HG03460 (cell line): ENCODE data around the gene ZG16B.
A peak's percentile ranks its signal among the peaks of the same experiment; 100 is the strongest.

Source experiments
- ATAC-seq: cut with Tn5 transposase; IDR thresholded peaks from one replicate; pipeline ENCODE4 v1.9.1; 2021; ENCODE audit not compliant: unreplicated experiment

ZG16B gene

DNA sequence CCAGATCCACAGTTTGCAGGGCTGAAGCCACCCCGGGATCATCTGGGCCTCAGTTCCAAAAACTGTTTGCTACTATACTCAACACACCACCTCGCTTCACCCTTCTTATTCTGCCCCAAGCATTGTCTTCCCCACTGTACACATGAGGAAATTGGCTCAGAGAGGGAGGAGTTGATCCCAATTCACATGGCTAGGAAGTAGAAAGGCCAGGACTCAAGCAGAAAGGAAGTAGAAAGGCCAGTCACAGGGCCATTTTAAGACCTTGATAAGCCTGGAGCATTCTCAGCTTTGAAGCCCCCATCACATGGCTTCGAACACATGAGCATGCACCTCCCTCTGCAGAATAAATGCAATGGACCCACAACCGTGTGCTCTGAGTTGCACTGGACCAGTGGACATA is 35.5 kb downstream of the ZG16B start:
- no peak for ATAC-seq

DNA sequence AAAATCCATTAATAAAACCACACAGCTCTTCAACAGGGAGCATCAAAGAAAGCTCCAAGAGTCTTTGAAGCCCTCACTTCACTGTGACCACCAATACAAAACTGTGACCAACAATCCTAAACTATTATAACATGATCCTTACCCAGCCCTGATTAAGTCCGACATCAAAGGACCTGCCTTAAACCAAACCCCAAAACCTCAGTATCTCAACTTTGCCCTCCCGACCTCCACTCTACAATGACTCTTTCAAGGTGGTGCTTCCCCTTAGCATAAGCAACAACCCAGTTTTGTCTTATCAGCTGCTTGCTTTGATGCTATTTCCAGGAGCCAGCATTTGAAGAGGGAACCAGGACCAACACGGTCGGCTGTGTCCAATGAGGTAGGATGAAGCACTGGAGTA is 36.3 kb downstream of the ZG16B start:
- no peak for ATAC-seq

DNA sequence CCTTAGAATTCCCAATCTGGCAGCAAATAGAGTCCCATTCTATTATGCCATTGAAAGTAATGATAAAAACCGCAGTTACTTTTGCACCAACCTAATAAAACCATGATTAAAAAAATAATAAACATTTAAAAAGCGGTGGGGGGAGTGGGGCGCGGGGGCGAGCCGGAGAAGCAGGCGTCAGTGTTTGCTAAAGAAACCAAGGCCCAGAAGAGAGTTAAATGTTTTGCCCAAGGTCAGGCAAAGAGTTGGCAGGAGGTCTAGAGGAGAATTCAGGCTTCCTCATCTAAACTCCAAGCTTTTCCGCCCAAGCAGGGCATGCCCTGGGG is 37.5 kb downstream of the ZG16B start:
- no peak for ATAC-seq

DNA sequence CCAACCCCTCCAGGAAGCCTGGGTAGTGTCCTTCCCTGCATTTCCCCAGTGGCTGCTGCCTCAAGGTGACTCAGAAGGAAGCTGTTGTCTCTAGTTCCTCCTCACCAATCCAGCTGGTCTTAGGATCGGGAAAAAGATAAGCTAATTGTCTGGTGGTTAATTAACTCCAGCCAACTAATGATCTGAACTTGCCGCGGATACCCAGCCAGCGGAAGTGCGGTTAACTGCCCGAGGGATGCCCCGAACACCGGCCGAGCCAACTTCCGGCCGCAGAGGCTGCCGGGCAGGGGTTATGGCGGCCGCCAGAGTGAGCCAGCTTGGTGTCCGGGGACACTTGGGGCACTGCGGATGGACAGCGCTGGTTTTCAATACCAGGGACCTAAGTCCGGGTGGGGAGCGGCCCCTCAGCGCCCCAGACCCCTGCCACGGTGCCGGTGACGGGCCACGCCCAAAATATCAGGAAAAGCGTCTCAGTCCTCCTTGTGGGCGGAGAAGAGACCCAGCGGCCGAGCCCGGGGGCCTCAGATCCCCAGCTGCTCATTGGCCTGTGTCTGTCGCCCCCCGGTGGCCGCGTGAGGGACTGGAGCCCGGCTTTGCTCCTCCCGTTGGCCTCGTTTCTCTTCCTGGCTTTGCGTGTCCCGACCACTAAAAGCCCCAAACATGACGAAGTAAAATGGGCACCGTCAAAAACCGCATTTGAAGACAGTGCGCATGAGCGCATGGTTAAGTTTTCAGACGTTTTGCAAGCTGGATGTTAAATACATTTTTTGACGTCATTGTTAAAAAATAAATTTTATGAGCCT is 38.1 kb downstream of the ZG16B start:
- ATAC-seq, result peak; percentile 86

DNA sequence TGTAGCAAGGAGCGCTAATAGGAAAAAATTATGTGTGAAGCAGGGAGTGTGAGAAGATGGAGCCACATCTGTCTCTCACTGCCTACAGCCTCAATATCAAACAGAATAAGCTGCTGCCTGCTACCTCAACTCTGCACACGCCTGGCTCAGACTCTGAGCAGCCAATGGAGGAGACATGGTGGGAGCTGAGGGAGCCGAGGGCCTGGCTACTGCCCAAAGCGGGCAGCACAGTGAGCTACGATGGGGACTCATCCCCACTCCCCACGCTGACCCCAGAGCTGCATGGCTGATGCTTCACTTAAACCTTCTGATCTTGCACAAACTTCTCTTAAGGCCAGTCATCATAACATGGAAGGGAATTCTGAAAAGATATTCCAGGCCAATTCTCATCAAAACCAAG is 41.8 kb downstream of the ZG16B start:
- no peak for ATAC-seq

DNA sequence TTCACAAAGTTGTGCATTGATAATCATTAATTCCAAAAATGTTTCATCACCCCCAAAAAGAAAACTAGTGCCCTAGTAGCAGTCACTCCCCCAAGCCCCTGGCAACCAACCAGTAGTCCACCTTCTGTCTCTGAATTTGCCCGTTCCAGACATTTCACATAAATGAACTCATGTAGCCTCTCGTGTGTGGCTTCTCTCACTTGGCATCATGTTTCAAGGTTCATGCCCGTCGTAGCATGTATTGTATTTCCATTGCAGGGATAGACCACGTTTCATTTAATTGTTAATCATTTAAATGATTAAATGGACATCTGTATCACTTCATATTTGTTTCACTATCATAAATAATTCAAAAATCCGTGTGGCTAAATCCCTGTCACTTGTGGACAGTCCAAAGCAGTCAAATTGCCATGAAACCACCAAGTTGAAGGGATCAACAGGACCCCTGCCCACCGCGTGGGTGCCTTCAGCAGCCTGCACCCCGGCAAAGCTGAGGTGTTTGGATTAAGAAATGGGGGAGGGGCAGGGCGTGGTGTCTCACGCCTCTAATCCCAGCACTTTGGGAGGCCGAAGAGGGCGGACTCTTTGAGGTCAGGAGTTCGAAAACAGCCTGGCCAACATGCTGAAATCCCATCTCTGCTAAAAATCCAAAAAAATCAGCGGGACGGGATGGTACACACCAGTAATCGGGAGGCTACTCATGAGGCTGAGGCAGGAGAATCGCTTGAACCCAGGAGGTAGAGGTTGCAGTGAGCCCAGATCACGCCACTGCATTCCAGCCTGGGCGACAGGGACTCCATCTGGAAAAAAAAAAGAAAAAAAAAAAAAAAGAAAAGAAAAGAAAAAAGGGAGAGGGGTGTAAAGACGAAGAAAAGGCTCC is 44.2 kb downstream of the ZG16B start:
- ATAC-seq, result no peak

DNA sequence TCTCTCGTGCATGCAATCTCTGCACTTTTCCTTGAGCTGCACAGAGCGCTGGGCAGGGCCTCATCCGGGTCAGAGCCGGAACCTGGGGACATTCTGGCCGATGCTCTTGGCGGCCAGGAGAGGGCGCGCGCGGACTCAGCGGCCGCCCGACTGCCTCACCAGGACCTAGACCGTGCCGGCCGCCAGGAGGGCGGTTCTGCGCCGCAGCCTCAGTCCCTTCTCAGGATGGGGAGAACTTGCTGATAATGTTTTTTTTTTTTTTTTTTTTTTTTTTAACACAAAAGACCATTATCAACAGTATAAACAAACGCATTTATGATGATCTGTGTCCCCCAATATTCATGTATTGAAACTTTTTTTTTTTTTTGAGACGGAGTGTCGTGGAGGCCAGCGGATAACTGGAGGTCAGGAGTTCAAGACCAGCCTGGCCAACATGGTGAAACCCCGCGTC is 44.8 kb downstream of the ZG16B start:
- no peak for ATAC-seq

DNA sequence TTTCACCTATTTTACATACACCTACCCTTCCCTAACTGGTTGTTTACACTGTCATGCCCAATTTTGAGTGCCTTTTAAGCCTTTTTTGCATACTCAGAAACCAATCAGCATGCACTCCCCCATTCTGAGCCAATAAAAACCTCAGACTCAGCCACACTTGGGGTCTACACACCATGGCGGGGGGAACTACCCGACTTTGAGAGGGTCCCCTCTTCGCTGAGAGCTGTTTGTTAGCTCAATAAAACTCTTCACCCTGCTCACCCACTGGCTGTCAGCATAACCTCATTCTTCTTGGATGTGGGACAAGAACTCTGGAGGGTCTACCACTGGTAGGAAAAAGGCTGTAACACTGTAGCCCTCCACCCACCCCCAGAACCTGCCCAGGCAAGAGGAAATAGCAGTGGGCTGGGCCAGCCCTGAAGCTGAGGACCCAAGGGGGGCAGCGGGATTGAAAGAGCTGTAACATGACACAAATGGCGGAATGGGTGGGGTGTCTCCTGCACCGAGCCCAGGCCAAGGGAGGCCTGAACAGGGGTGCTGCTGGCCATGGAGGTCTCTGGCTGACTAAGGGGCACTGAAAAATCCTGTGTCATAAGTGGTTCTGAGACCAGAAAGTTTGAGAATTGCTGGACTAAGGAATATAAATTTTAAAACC is 49.9 kb downstream of the ZG16B start:
- no peak for ATAC-seq
